K562 (cell line): ENCODE results near the gene IL17F. TPM values are rescaled to one million over a fixed set of nuclear protein-coding genes. Genes with fewer than 3 reads are reported as not detected.
A peak's percentile ranks its signal among the peaks of the same experiment; 100 is the strongest.

Experiments used
- BHLHE40 ChIP-seq: IDR thresholded peaks from 2 replicates; pipeline ENCODE4 v1.6.1; 2011; ENCODE audit warnings: low read length, improper control_type of control experiment
- CREM ChIP-seq: IDR thresholded peaks from 2 replicates; pipeline ENCODE4 v1.6.1; 2014; ENCODE audit warnings: antibody characterized with exemption, low read depth
- CTCF ChIP-seq, 3 experiments: IDR thresholded peaks in 2 of 3; conservative IDR thresholded peaks in 1 of 3; 2 replicates each; pipeline ENCODE4 v1.5.1; 2011 to 2012; ENCODE audit warnings: low read length in 3 of 3, mild to moderate bottlenecking in 3 of 3, control low read depth in 2 of 3, improper control_type of control experiment in 1 of 3, inconsistent platforms in 1 of 3, low read depth in 1 of 3, mixed read lengths in 1 of 3, moderate library complexity in 1 of 3; ENCODE audit not compliant: insufficient read depth in 2 of 3
- KLF16 ChIP-seq: IDR thresholded peaks from 2 replicates; pipeline ENCODE4 v1.6.1; 2016; ENCODE audit warnings: antibody characterized with exemption
- NEUROD1 ChIP-seq: fragments of 150-350 bp; IDR thresholded peaks from 2 replicates; pipeline ENCODE4 v1.6.1; 2014; ENCODE audit warnings: borderline replicate concordance, low read length, low read depth; ENCODE audit not compliant: partially characterized antibody
- NRF1 ChIP-seq, 2 experiments: fragments of 450-650 bp; IDR thresholded peaks in 1 of 2; conservative IDR thresholded peaks in 1 of 2; 2 replicates each; pipeline ENCODE4 v1.6.1; 2014; ENCODE audit warnings: mild to moderate bottlenecking in 2 of 2
- RAD21 ChIP-seq, 2 experiments: fragments of 250-450 bp in 1 of 2; fragments of 450-650 bp in 1 of 2; sonication (Bioruptor Pico) in 1 of 2; formaldehyde crosslinking in 1 of 2; IDR thresholded peaks in 1 of 2; conservative IDR thresholded peaks in 1 of 2; 2 replicates each; pipeline versions ENCODE4 v1.4.0 to v1.8.0; 2020 to 2022; ENCODE audit warnings: mild to moderate bottlenecking in 2 of 2, moderate library complexity in 1 of 2
- ZNF785 ChIP-seq: fragments of 250-450 bp; sonication (Bioruptor Pico); IDR thresholded peaks from 2 replicates; pipeline ENCODE4 v1.4.0; 2020; ENCODE audit warnings: mild to moderate bottlenecking
- polyA plus RNA-seq, 8 experiments: library from polyadenylated mRNA; depleted of rRNA in 4 of 8; stranded (reverse) in 5 of 8; unstranded in 3 of 8; fragments of >200 nt; fragmentation: Nextera tagmentation in 2 of 8; fragmentation: Illumina TruSeq in 1 of 8; extraction: Ambion mirVana in 2 of 8; extraction: Trizol in 1 of 8; gene quantifications; 2 replicates each; pipeline versions ENCODE4 v1.2.1 to v1.2.3, GENCODE V29; 2011 to 2014; ENCODE audit warnings: inconsistent platforms in 1 of 8, missing spikeins in 1 of 8
- total RNA-seq, 7 experiments: library from RNA; depleted of rRNA in 6 of 7; stranded (reverse); fragments of >200 nt in 6 of 7; fragmentation: Illumina TruSeq in 2 of 7; extraction: Trizol in 2 of 7; gene quantifications; 2 replicates each; pipeline versions ENCODE4 v1.2.1 to v1.2.3, GENCODE V29; 2011 to 2021; ENCODE audit warnings: low replicate concordance in 1 of 7
- TF ChIP-seq, protein P1 (sequence below), 2 experiments: fragments of 450-650 bp; formaldehyde crosslinking in 1 of 2; IDR thresholded peaks; 2 replicates each; pipeline versions ENCODE4 v1.4.0 to v1.6.1; 2014 to 2020; ENCODE audit warnings: mild to moderate bottlenecking in 2 of 2, borderline replicate concordance in 1 of 2, low read depth in 1 of 2
- TF ChIP-seq, protein P2 (sequence below): sonication (generic); formaldehyde crosslinking; IDR thresholded peaks from 2 replicates; pipeline ENCODE4 v1.8.1; 2023; ENCODE audit warnings: mild to moderate bottlenecking, missing genetic modification reagents

IL17F gene
- total and polyA plus RNA-seq, 9 of the 15 experiments (the other 6 are each of a cell fraction or from before 2014, with no cell fraction given), result not detected

GRCh38 chr6:52233975-52234823 is 10.1 kb downstream of the IL17F start (continued):
- TF ChIP-seq, protein P1, sequence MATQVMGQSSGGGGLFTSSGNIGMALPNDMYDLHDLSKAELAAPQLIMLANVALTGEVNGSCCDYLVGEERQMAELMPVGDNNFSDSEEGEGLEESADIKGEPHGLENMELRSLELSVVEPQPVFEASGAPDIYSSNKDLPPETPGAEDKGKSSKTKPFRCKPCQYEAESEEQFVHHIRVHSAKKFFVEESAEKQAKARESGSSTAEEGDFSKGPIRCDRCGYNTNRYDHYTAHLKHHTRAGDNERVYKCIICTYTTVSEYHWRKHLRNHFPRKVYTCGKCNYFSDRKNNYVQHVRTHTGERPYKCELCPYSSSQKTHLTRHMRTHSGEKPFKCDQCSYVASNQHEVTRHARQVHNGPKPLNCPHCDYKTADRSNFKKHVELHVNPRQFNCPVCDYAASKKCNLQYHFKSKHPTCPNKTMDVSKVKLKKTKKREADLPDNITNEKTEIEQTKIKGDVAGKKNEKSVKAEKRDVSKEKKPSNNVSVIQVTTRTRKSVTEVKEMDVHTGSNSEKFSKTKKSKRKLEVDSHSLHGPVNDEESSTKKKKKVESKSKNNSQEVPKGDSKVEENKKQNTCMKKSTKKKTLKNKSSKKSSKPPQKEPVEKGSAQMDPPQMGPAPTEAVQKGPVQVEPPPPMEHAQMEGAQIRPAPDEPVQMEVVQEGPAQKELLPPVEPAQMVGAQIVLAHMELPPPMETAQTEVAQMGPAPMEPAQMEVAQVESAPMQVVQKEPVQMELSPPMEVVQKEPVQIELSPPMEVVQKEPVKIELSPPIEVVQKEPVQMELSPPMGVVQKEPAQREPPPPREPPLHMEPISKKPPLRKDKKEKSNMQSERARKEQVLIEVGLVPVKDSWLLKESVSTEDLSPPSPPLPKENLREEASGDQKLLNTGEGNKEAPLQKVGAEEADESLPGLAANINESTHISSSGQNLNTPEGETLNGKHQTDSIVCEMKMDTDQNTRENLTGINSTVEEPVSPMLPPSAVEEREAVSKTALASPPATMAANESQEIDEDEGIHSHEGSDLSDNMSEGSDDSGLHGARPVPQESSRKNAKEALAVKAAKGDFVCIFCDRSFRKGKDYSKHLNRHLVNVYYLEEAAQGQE (IDR thresholded peaks at IDR 0.05; ENCODE audit: borderline replicate concordance), result peak; percentile 42; the same call in 1 of the 2 replicates
- TF ChIP-seq, protein P1 (CRISPR knock-in tag; IDR thresholded peaks at IDR 0.05; ENCODE audit: low read depth), result no peak
- TF ChIP-seq KLF16 (0 out of 2 replicates have a peak, but pooled peaks have one; percentile 31), CTCF (IDR thresholded peaks at IDR 0.05 in 2 of 3, conservative IDR thresholded peaks at IDR 0.05 in 1 of 3; ENCODE audit: insufficient read depth in 2 of 3, low read depth in 1 of 3, low read length in 3 of 3) (peak; percentile 58 to 72 (median 71); a peak in 5 of 6 replicates), RAD21 (CRISPR knock-in tag; conservative IDR thresholded peaks at IDR 0.05 in 1 of 2, IDR thresholded peaks at IDR 0.05 in 1 of 2) (peak; percentile 79 to 81), NRF1 (conservative IDR thresholded peaks at IDR 0.05 in 1 of 2, IDR thresholded peaks at IDR 0.05 in 1 of 2) (0 out of 4 replicates have a peak, but pooled peaks of 1 of the 2 experiments have one; percentile 21), NEUROD1 (no peak), CREM (0 out of 2 replicates have a peak, but pooled peaks have one; percentile 24), ZNF785 (CRISPR knock-in tag) (no peak), BHLHE40 (no peak)
- TF ChIP-seq, protein P2, sequence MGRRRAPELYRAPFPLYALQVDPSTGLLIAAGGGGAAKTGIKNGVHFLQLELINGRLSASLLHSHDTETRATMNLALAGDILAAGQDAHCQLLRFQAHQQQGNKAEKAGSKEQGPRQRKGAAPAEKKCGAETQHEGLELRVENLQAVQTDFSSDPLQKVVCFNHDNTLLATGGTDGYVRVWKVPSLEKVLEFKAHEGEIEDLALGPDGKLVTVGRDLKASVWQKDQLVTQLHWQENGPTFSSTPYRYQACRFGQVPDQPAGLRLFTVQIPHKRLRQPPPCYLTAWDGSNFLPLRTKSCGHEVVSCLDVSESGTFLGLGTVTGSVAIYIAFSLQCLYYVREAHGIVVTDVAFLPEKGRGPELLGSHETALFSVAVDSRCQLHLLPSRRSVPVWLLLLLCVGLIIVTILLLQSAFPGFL, result no peak
